ENCODE measurements around the gene AKR1E2.

GRCh38 chr10:4887501-4887900 lies 61.5 kb downstream of the AKR1E2 start:
- no peak for TF ChIP-seq CTCF (IDR thresholded peaks at IDR 0.05; ENCODE audit: insufficient read depth, low read depth, low read length)
- no peak for TF ChIP-seq EZH2 (IDR thresholded peaks at IDR 0.05; ENCODE audit: insufficient read depth, low read length)
